GM12875 (cell line): ENCODE measurements around the gene HAO2.
"Not testable (repeated sequence)": the region's sequence is repeated elsewhere in the genome, so short reads cannot be mapped to it uniquely, and the experiment has no call there.

Source experiments
- H3K4me3 ChIP-seq: one replicate; pipeline ENCODE4 v1.5.1; 2011; ENCODE audit warnings: low read depth, low read length, control low read depth
- CTCF ChIP-seq: IDR thresholded peaks from 2 replicates; pipeline ENCODE4 v1.5.1; 2011; ENCODE audit warnings: low read depth, mild to moderate bottlenecking, control low read depth, inconsistent platforms, low read length, moderate library complexity, borderline replicate concordance; ENCODE audit not compliant: insufficient read depth

The HAO2 gene

GRCh38 chr1:119333163-119333896, 35.3 kb upstream of the HAO2 start:
- no peak overlapping the region for H3K4me3 ChIP-seq
- no peak for TF ChIP-seq CTCF

GRCh38 chr1:119333897-119334250, 34.7 kb upstream of the HAO2 start:
- not testable (repeated sequence) for H3K4me3 ChIP-seq

GRCh38 chr1:119336848-119337247, 31.7 kb upstream of the HAO2 start:
- no peak overlapping the region for H3K4me3 ChIP-seq
- no peak for TF ChIP-seq CTCF

- no peak overlapping the region for H3K4me3 ChIP-seq
These were observed 30.6 kb upstream of the HAO2 start for GRCh38 chr1:119338004-119338403.

GRCh38 chr1:119338757-119339156, 29.8 kb upstream of the HAO2 start:
- TF ChIP-seq CTCF, result no peak
- H3K4me3 ChIP-seq, result no peak overlapping the region

More at GRCh38 chr1:119338004-119338403, 30.6 kb upstream of the HAO2 start:
- no peak for TF ChIP-seq CTCF

GRCh38 chr1:119340861-119341261, 27.7 kb upstream of the HAO2 start:
- TF ChIP-seq CTCF, result no peak
- H3K4me3 ChIP-seq, result no peak overlapping the region

- no peak overlapping the region for H3K4me3 ChIP-seq
- no peak for TF ChIP-seq CTCF
These were observed 27.1 kb upstream of the HAO2 start for GRCh38 chr1:119341372-119341947.
